Measurements from ENCODE around the gene KNDC1.

Gene KNDC1

DNA sequence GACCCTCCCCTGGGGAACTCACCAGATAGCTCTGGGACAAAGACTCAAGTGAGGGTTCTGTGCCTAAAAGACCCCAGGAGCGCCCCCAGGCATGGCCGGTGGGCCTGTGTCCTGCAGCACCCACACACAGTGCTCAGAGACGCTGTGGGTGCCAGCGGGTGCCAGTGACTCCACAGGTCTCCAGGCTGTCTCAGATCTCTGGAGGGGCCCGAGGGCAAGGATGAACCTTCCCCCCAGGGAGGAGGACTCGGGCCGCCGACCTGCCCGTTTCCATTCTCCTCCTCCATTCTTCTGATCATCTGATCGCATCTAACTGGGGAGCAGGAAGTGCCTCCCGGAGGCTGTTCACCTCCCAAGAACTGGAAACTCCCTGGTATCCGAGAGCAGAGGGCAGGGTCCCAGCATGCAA lies 115.7 kb downstream of the KNDC1 start:
- no peak for DNase-seq (ENCODE audit: low read depth in 2 of 2)
- TF ChIP-seq, protein P1, sequence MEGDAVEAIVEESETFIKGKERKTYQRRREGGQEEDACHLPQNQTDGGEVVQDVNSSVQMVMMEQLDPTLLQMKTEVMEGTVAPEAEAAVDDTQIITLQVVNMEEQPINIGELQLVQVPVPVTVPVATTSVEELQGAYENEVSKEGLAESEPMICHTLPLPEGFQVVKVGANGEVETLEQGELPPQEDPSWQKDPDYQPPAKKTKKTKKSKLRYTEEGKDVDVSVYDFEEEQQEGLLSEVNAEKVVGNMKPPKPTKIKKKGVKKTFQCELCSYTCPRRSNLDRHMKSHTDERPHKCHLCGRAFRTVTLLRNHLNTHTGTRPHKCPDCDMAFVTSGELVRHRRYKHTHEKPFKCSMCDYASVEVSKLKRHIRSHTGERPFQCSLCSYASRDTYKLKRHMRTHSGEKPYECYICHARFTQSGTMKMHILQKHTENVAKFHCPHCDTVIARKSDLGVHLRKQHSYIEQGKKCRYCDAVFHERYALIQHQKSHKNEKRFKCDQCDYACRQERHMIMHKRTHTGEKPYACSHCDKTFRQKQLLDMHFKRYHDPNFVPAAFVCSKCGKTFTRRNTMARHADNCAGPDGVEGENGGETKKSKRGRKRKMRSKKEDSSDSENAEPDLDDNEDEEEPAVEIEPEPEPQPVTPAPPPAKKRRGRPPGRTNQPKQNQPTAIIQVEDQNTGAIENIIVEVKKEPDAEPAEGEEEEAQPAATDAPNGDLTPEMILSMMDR (IDR thresholded peaks at IDR 0.05; ENCODE audit: low read depth, low read length): no peak
- H3K4me3 ChIP-seq (replicated peaks in 1 of 2; ENCODE audit: low read depth in 2 of 2, low read length in 2 of 2): no peak overlapping the region
